SKM-1 (cell line): Measurements from ENCODE around the gene C5orf63.
"Not testable (repeated sequence)": the region's sequence is repeated elsewhere in the genome, so short reads cannot be mapped to it uniquely, and the experiment has no call there.

Experiments
- DNase-seq: peaks from one replicate; lab custom pipeline; 2025; ENCODE audit not compliant: unreplicated experiment; lab: John Stamatoyannopoulos, UW

The C5orf63 gene

DNA sequence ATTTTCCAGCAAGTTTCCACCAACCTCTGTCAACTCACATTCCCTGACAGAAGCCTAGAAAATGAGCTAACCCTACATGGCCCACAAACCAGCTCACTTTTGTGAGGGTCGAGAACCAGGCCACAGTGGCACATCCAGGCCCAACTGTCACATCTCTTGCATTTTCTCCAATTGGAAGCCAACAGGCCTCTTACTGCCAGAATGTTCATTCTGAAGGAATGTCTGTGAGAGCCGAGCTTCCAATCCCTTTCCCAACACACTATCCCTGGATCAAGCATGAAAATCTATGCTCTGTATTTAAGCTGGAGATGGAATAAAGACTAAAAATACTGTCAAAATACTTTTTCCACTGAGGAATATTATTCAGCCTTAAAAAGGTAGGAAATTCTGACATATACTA is 62.9 kb downstream of the C5orf63 start:
- no peak for DNase-seq

DNA sequence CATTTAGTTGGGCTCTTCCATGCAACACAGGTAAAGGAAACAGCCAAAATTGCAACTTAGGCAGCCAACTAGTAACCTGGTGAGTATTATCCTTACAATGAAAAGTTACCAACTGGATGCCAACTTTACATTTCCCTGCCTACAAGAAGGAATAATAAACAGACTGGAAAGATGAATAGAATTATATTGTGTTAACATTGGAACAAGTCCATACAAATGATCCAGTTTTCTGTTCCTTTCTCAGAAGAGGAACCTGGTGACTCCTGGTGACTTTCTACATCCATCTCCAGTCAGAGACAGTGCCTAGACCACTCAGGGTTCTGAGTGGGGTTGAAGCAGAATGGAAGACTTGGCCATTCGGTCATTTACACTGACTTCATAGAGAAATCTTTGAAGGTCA is 63.5 kb downstream of the C5orf63 start:
- no peak for DNase-seq

DNA sequence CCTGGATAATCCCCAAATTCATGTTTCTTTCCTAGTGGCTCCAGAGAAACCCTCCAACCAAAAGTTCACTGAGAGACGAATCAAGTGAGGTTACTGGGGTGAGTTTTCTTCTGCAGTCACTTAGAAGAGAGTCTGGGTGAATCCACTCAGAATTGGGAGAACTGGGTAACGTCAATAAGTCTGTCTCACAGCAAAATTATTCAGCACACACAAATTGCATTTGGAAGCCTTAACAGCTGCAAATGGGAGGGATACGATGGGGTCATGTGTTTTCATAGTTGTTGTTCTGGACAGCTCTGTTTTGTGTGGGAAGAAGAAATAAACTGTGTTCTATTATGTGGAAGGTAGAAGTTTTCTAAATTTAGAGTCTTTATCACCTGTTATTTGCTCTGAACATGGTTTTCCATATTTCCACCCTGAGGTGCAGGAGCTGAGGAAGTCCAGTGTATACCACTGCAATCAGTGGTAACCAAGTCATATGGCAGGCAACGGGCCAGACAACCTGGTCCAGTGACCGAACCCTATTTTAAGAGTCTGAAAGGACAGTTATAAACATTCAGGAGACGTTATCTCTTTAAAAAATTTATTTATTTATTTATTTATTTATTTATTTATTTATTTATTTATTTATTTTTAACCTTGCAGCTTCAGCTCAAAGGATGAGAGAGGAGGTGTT is 64.9 kb downstream of the C5orf63 start:
- DNase-seq: no peak

DNA sequence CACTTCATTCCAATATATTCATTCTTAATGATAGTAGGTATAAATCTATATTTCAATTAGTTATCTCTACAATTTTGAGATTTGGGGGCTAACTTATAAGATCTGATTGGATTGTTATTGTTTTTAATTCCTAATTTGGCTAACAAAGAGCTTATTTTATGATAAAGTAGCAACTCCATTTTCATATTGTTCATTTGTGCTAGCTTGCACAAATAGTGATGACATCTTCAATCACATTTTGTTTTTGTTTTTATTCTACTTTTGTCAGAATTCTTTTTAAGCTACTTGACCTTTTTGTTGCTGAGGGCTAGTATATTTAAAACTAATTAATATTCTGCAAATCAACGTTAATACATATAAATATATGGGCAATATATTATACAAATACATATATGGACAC is 65.8 kb downstream of the C5orf63 start:
- DNase-seq: no peak

DNA sequence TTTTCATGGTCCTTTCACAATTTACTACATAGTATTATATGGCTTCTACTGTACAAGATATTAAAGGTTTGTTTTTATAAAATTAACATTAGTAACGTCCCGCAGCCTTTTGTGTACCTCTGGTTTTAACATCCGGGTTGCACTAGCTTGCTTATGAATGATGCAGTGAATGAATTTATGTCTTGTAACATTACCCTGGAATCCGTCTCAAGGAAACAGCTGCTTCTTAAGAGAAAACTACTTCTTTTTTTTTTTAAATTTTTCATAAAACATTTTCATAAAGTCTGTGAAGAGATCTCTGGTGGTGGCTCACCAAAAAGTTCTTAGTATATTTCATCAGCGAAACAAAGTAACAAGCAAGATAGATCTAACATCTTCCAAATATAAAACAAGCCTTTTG is 66.6 kb downstream of the C5orf63 start:
- no peak for DNase-seq

DNA sequence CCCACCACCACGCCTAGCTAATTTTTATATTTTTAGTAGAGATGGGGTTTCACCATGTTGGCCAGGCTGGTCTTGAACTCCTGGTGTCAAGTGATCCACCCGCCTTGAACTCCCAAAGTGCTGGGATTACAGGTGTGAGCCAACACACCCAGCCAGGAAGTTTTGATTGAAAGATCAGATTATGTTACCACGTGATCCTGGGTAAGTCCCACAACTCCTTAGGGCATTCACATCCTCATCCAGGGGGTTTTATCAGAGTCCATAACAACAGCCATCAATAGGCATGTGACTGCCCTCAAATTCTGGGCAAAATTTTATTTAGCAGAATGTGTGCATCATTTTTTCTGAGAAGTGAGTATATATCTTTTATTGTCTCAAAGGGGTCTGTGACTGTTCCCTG is 68.0 kb downstream of the C5orf63 start:
- DNase-seq: not testable (repeated sequence)

DNA sequence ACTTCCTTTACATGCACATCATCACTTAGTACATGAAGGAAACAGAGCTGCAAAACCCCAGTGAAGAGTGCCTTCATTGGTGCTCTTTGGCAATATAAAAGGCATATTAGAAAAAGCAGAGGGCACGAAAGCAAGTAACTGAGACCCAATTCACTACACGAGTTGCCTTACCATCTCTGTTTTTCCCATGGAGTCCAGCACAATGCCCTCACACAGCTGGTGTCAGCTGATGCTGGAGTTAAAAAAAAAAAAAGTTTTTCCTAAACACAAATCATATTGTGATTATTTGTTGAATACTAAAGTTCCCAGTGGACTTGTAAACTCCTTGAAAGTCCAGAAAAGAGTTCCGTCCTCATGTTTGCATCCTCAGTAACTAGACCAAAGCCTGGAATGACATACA is 68.6 kb downstream of the C5orf63 start:
- DNase-seq: no peak

DNA sequence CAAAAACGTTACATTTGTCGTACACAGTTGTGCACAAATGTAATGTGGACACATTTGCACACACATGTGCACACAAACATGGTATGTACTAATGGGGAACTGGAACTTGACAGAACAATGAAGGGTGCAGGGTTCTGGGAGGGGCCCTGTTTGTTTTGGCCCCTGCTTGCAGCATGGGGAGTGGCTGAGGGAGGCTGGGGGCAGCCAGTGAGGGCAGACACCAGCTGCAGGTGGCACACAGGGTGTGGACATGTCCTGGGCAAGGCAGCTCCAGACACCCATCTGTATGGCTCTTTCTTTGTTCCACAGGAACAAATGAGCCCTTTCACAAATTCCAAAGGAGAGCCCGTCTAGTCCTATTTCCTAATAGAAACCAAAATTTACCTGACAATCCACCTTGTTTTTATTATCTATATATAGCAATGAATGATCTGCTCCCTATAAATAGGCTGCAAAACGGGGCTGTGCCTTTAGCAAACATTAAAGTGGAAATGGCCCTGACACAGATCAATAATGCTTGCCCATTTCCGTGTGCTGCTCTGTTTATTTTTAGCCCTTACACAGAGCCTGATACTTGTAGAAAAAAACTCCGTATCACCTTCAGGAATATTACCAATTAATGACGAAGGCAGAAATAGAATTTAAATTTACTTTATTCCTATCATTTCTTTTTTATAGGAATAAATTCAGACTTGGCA is 69.4 kb downstream of the C5orf63 start:
- no peak for DNase-seq

DNA sequence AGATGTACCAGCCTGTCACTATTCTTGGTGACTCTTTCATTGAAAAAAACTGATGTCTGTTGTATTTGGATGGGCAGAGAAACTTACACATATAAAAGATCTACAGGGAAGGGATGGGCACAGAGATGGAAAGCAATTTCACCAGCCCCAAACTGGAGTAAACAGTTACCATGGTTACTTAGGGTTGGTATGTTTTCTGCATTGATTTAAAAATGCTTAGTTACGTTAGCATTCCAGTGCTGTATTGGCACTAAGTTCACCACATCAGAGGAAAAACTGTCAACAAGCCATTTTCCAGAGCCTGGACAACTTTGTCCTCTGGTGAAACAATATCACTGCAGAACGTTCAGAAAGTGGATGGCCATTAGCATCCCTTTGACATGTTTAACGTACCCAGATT is 70.9 kb downstream of the C5orf63 start:
- no peak for DNase-seq

DNA sequence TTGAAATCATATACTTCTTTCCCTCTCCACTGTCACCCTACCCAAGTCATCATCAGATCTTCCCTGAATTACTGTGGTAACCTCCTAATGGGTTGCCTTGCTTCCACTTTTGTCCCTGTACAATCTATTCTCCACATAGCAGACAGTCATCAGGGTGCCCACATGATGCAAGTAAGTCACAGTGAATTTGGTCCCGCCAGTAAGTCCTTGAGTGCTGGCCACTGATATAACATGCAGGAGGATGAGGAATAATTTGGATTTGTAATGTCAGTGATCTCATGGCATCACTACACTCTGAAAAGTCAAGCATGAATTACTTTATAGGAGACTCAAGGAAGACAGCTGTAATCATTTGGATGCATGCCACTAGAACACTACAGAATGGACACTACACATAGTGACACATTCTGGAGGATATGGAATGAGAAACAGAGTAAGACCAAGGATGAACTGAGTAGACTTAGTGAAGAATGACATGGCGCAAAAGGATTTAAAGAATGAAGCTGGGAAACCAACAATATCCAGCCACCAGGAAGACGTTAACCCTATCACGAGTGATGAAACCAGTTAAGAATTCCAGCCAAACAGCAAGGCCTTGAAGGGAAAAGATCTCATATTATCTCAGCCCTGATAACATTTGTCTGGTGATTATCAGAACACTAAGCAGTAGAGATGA is 71.5 kb downstream of the C5orf63 start:
- no peak for DNase-seq
